CD8-positive, alpha-beta memory T cell (primary cell): Measurements from ENCODE around the gene TAF5. TPM values are rescaled to one million over a fixed set of nuclear protein-coding genes. Genes with fewer than 3 reads are reported as not detected.
A peak's percentile ranks its signal among the peaks of the same experiment; 100 is the strongest.

Experiments
- CTCF ChIA-PET: fragments of 350-600 bp; sonication (Branson Sonifier 250); formaldehyde crosslinking; loops from one replicate; lab custom pipeline; 2021; ENCODE audit warnings: antibody characterized with exemption; lab: Charles Lee
- POLR2A ChIA-PET: fragments of 350-600 bp; sonication (Branson Sonifier 250); formaldehyde crosslinking; loops from one replicate; lab custom pipeline; 2021; ENCODE audit warnings: antibody characterized with exemption; lab: Charles Lee
- DNase-seq, 5 donors: peaks; one replicate each; pipeline versions ENCODE4 v3.0.0 to v3.0.0-alpha.2; 2020 to 2022; ENCODE audit warnings: mixed read lengths in 1 of 5
- H3K27ac ChIP-seq: one replicate; pipeline ENCODE4 v1.7.0; 2013; ENCODE audit warnings: low read depth, mild to moderate bottlenecking, low read length, moderate library complexity
- H3K27me3 ChIP-seq: 2 replicates; pipeline ENCODE4 v1.7.0; 2013; ENCODE audit warnings: low read length, mild to moderate bottlenecking; ENCODE audit not compliant: insufficient read depth, poor library complexity, severe bottlenecking
- H3K36me3 ChIP-seq: 2 replicates; pipeline ENCODE4 v1.7.0; 2013; ENCODE audit warnings: mild to moderate bottlenecking, low read length, moderate library complexity; ENCODE audit not compliant: insufficient read depth
- H3K4me1 ChIP-seq: 2 replicates; pipeline ENCODE4 v1.7.0; 2013; ENCODE audit warnings: mild to moderate bottlenecking, low read length, moderate library complexity; ENCODE audit not compliant: insufficient read depth
- H3K4me3 ChIP-seq: 2 replicates; pipeline ENCODE4 v1.7.0; 2013; ENCODE audit warnings: mild to moderate bottlenecking, low read length
- H3K9me3 ChIP-seq: 2 replicates; pipeline ENCODE4 v1.7.0; 2013; ENCODE audit warnings: mild to moderate bottlenecking, low read length
- H3K27ac Mint-ChIP-seq, 8 donors: one replicate each; pipeline ENCODE4 v1.8.0; 2020 to 2021; ENCODE audit warnings: mixed read lengths in 8 of 8, mild to moderate bottlenecking in 6 of 8, inconsistent platforms in 3 of 8, moderate library complexity in 3 of 8
- H3K27me3 Mint-ChIP-seq, 2 donors: one replicate each; pipeline ENCODE4 v1.8.0; 2020 to 2021; ENCODE audit warnings: mixed read lengths in 2 of 2, mild to moderate bottlenecking in 1 of 2, moderate library complexity in 1 of 2
- H3K36me3 Mint-ChIP-seq, 3 donors: one replicate each; pipeline ENCODE4 v1.8.0; 2020 to 2021; ENCODE audit warnings: mixed read lengths in 3 of 3, inconsistent platforms in 1 of 3, mild to moderate bottlenecking in 1 of 3
- H3K4me1 Mint-ChIP-seq, 3 donors: one replicate each; pipeline ENCODE4 v1.8.0; 2020 to 2021; ENCODE audit warnings: mixed read lengths in 3 of 3, inconsistent platforms in 1 of 3, mild to moderate bottlenecking in 1 of 3
- H3K4me3 Mint-ChIP-seq, 7 donors: one replicate each; pipeline ENCODE4 v1.8.0; 2020 to 2021; ENCODE audit warnings: mixed read lengths in 7 of 7, mild to moderate bottlenecking in 6 of 7, moderate library complexity in 4 of 7, inconsistent platforms in 2 of 7
- H3K9me3 Mint-ChIP-seq, 5 donors: one replicate each; pipeline ENCODE4 v1.8.0; 2020 to 2022; ENCODE audit warnings: mixed read lengths in 5 of 5, mild to moderate bottlenecking in 3 of 5, moderate library complexity in 2 of 5, inconsistent platforms in 1 of 5
- polyA plus RNA-seq: library from polyadenylated mRNA; unstranded; fragments of 300-500 nt; fragmentation: Illumina TruSeq; gene quantifications from one replicate; pipeline ENCODE4 v1.2.3, GENCODE V29; 2021
- total RNA-seq, 2 experiments: library from RNA; stranded (reverse); gene quantifications; one replicate each; pipeline ENCODE4 v1.2.3, GENCODE V29; 2021

The TAF5 gene
- total and polyA plus RNA-seq, 3 experiments from 2014 or later: 4.4 to 11.4 (median 10.9) TPM

DNA sequence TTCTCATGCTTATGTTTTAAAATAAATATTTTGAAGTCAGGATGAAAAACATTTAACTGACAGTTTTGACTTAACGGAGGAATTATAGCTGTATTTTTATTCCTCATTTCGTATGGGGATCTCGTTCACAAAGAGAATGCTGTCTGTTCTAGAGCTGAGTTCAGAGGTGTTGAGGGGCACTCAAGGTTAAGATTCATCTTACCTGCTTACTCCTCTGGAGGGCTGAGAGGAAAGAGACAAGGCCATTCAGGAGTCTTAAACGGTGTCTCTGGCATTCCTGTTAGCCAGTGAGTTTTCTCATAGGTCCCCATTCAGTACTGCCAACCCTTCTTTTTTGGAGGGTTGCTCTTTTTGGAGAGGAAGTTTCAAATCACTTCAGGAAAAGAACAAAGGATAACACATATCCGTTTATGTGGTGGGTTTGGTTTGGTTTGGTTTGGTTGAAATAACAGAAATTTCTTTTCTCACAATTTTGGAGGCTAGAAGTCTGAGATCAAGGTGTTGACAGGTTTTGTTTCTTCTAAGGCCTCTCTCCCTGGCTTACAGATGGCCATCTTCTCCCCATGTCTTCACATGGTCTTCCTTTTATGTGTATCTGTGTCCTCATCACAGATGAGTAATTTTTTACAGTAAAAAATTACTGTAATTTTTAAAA lies 61.3 kb downstream of the TAF5 start:
- ChIA-PET POLR2A (no interaction called here), CTCF (no interaction called here)
- Histone ChIP-seq H3K4me1 (peaks cover 28% of the 10 kb centered on the region), H3K9me3 (no peaks in the 10 kb centered on the region), H3K36me3 (peaks cover 27% of the 10 kb centered on the region), H3K27ac (no peak overlapping the region), H3K27me3 (no peaks in the 10 kb centered on the region), H3K4me3 (no peak overlapping the region)
- no peaks in the 10 kb centered on the region for H3K9me3 Mint-ChIP-seq
- no peaks in the 10 kb centered on the region for H3K27me3 Mint-ChIP-seq
- H3K36me3 Mint-ChIP-seq: peaks cover 7 to 85% (median 18%) of the 10 kb centered on the region in 3 donors
- peaks cover 21 to 29% (median 28%) of the 10 kb centered on the region in 3 donors for H3K4me1 Mint-ChIP-seq
- H3K27ac Mint-ChIP-seq: peak overlapping the region in 6 of 8 donors; percentile 8 to 78 (median 66)
- peak in 1 of 5 donors; percentile 21 for DNase-seq
- H3K4me3 Mint-ChIP-seq: peak overlapping the region in 3 of 7 donors; percentile 16 to 29 (median 23)

GRCh38 chr10:103429647-103430046 lies 61.9 kb downstream of the TAF5 start:
- CTCF ChIA-PET: no interaction called here
- POLR2A ChIA-PET: no interaction called here
- Mint-ChIP-seq H3K27ac (peak overlapping the region in 5 of 8 donors; percentile 6 to 78 (median 49)), H3K4me1 (peaks cover 19 to 29% (median 28%) of the 10 kb centered on the region in 3 donors), H3K36me3 (peaks cover 3 to 84% (median 15%) of the 10 kb centered on the region in 3 donors), H3K9me3 (no peaks in the 10 kb centered on the region), H3K27me3 (no peaks in the 10 kb centered on the region), H3K4me3 (peak overlapping the region in 5 of 7 donors; percentile 0 to 52 (median 20))
- no peak overlapping the region for H3K27ac ChIP-seq
- peaks cover 28% of the 10 kb centered on the region for H3K4me1 ChIP-seq
- no peak for DNase-seq
- no peak overlapping the region for H3K4me3 ChIP-seq
- no peaks in the 10 kb centered on the region for H3K9me3 ChIP-seq
- peaks cover 23% of the 10 kb centered on the region for H3K36me3 ChIP-seq
- no peaks in the 10 kb centered on the region for H3K27me3 ChIP-seq

DNA sequence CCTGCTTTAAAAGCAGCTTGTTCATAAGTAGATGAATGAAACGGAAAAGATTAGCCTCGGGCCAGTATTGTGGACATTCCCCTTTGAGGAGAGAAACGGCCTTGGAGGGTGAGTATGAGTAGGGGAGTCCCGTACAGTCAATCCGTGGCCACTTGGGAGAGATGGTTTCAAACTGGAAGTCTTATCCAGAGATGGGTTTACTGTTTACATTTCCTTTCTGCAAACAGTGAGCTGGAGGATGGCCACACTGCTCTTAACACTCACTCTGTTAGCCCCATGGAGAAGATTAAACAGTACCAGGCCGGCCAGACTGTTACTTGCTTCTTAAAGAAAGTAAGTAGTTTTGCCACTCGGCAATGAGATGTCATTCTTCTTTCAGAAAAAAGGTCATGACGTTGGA lies 64.1 kb downstream of the TAF5 start:
- CTCF ChIA-PET: interaction anchor here (0.9 to 1.5 kb wide), 3 partner anchors 12 to 51 kb away, joined by 3 to 5 read pairs (median 3); no protein-coding TSS in a partner anchor
- H3K4me3 ChIP-seq: no peak overlapping the region
- no peaks in the 10 kb centered on the region for H3K9me3 ChIP-seq
- H3K4me1 ChIP-seq: peaks cover 28% of the 10 kb centered on the region
- peaks cover 0 to 85% (median 11%) of the 10 kb centered on the region in 3 donors for H3K36me3 Mint-ChIP-seq
- DNase-seq: no peak
- H3K4me1 Mint-ChIP-seq: peaks cover 19 to 34% (median 32%) of the 10 kb centered on the region in 3 donors
- POLR2A ChIA-PET: no interaction called here
- no peak overlapping the region for H3K4me3 Mint-ChIP-seq
- no peaks in the 10 kb centered on the region for H3K27me3 ChIP-seq
- no peak overlapping the region for H3K27ac ChIP-seq
- no peaks in the 10 kb centered on the region for H3K27me3 Mint-ChIP-seq
- no peaks in the 10 kb centered on the region for H3K9me3 Mint-ChIP-seq
- peaks cover 23% of the 10 kb centered on the region for H3K36me3 ChIP-seq
- peak overlapping the region in 1 of 8 donors; percentile 62 for H3K27ac Mint-ChIP-seq

- POLR2A ChIA-PET: interaction anchor here (0.6 kb wide), 1 partner anchor 42 kb away, joined by 3 read pairs; no protein-coding TSS in a partner anchor
- Histone ChIP-seq H3K4me1 (peaks cover 22% of the 10 kb centered on the region), H3K27ac (no peak overlapping the region), H3K4me3 (no peak overlapping the region), H3K9me3 (no peaks in the 10 kb centered on the region), H3K27me3 (no peaks in the 10 kb centered on the region), H3K36me3 (peaks cover 21% of the 10 kb centered on the region)
- H3K27ac Mint-ChIP-seq: peak overlapping the region in 2 of 8 donors; percentile 37 to 47
- CTCF ChIA-PET: interaction anchor here (1.2 kb wide), 1 partner anchor 17 kb away, joined by 3 read pairs; no protein-coding TSS in a partner anchor
- no peaks in the 10 kb centered on the region for H3K27me3 Mint-ChIP-seq
- H3K9me3 Mint-ChIP-seq: no peaks in the 10 kb centered on the region
- peaks cover 0 to 83% (median 14%) of the 10 kb centered on the region in 3 donors for H3K36me3 Mint-ChIP-seq
- peaks cover 14 to 25% (median 24%) of the 10 kb centered on the region in 3 donors for H3K4me1 Mint-ChIP-seq
- DNase-seq: no peak
- no peak overlapping the region for H3K4me3 Mint-ChIP-seq
These were observed 66.1 kb downstream of the TAF5 start for GRCh38 chr10:103433858-103434257.

Other genes starting within 250 kb of the TAF5 start
- 10 to 100 TPM; 45.9 to 49.7 TPM for gene NT5C2, start 174.7 kb upstream of the TAF5 start, total RNA-seq
- 59.8 TPM for gene NT5C2, start 174.7 kb upstream of the TAF5 start, polyA plus RNA-seq
- not detected for gene RPEL1, start 122.1 kb upstream of the TAF5 start, total RNA-seq
- not detected for gene RPEL1, start 122.1 kb upstream of the TAF5 start, polyA plus RNA-seq
- gene INA, start 90.8 kb upstream of the TAF5 start, total RNA-seq: under 1 TPM; 0.73 to 0.94 TPM
- not detected for gene INA, start 90.8 kb upstream of the TAF5 start, polyA plus RNA-seq
- 10 to 100 TPM; 17.6 to 17.7 TPM for gene PCGF6, start 16.8 kb upstream of the TAF5 start, total RNA-seq
- 10.8 TPM for gene PCGF6, start 16.8 kb upstream of the TAF5 start, polyA plus RNA-seq
- gene ATP5MK, start 28.5 kb downstream of the TAF5 start, total RNA-seq: 100 to 1,000 TPM; 438 to 454 TPM
- gene ATP5MK, start 28.5 kb downstream of the TAF5 start, polyA plus RNA-seq: 553 TPM
- 10 to 100 TPM; 88.5 to 91.3 TPM for gene PDCD11, start 28.6 kb downstream of the TAF5 start, total RNA-seq
- gene PDCD11, start 28.6 kb downstream of the TAF5 start, polyA plus RNA-seq: 16.4 TPM
- 10 to 100 TPM; 20.4 to 22.2 TPM for gene CALHM2, start 84.4 kb downstream of the TAF5 start, total RNA-seq
- 92.7 TPM for gene CALHM2, start 84.4 kb downstream of the TAF5 start, polyA plus RNA-seq
- gene CALHM1, start 90.9 kb downstream of the TAF5 start, total RNA-seq: not detected
- not detected for gene CALHM1, start 90.9 kb downstream of the TAF5 start, polyA plus RNA-seq
- not detected for gene CALHM3, start 111.3 kb downstream of the TAF5 start, total RNA-seq
- not detected for gene CALHM3, start 111.3 kb downstream of the TAF5 start, polyA plus RNA-seq
- 1 to 10 TPM; 1.5 to 1.6 TPM for gene NEURL1, start 125.7 kb downstream of the TAF5 start, total RNA-seq
- 0.69 TPM for gene NEURL1, start 125.7 kb downstream of the TAF5 start, polyA plus RNA-seq